Activated CD8-positive, alpha-beta memory T cell treated with anti-CD3 and anti-CD28 coated beads, Interleukin-2, amount 10 ng/mL, durations not matched to agents 7 days and 5 days (primary cell): Measurements from ENCODE around the gene RSRC2. TPM values are rescaled to one million over a fixed set of nuclear protein-coding genes. Genes with fewer than 3 reads are reported as not detected.
A peak's percentile ranks its signal among the peaks of the same experiment; 100 is the strongest.

Source experiments
- ATAC-seq: fragments of 150-1000 bp; cut with Tn5 transposase; one replicate; pipeline ENCODE4 v1.10.0; 2021; ENCODE audit warnings: moderate library complexity
- CTCF ChIA-PET: fragments of 350-600 bp; sonication (Branson Sonifier 250); formaldehyde crosslinking; loops from one replicate; lab custom pipeline; 2021; ENCODE audit warnings: antibody characterized with exemption; lab: Charles Lee
- DNase-seq: peaks from one replicate; pipeline ENCODE4 v3.0.0-alpha.2; 2020
- H3K27ac Mint-ChIP-seq: one replicate; pipeline ENCODE4 v1.8.0; 2021; ENCODE audit warnings: mild to moderate bottlenecking, mixed read lengths
- H3K27me3 Mint-ChIP-seq: one replicate; pipeline ENCODE4 v1.8.0; 2021; ENCODE audit warnings: mixed read lengths
- H3K36me3 Mint-ChIP-seq: one replicate; pipeline ENCODE4 v1.8.0; 2021; ENCODE audit warnings: mild to moderate bottlenecking, mixed read lengths
- H3K4me1 Mint-ChIP-seq: one replicate; pipeline ENCODE4 v1.8.0; 2021; ENCODE audit warnings: mixed read lengths
- H3K4me3 Mint-ChIP-seq: one replicate; pipeline ENCODE4 v1.8.0; 2021; ENCODE audit warnings: mild to moderate bottlenecking, moderate library complexity, mixed read lengths
- H3K9me3 Mint-ChIP-seq: one replicate; pipeline ENCODE4 v1.8.0; 2022; ENCODE audit warnings: low read depth, mixed read lengths
- total RNA-seq, 2 experiments: library from RNA; stranded (reverse); gene quantifications; one replicate each; pipeline ENCODE4 v1.2.3, GENCODE V29; 2021

The RSRC2 gene
- total RNA-seq, 2 experiments from 2014 or later = 102 to 113 TPM

DNA sequence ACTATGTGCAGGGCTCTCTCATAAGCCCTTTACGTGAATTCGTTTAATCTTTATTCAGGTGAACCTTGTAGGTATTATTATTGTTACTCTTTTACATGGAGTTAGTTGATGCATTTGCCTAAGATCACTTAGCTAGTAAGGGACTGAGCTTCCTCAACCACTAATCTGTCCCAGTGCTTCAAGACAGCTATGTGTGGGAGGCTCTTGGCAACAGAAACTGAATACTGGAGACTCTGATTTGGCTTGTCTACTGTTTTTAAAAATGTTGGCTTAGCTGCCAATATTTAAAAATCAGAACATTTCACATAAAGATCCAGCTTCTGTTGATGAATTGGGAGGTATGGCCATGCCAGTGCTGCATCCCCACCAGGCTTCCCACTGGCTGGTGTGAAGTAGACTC lies 7.1 kb upstream of the RSRC2 start:
- Mint-ChIP-seq H3K4me3 (no peak overlapping the region), H3K27ac (no peak overlapping the region), H3K27me3 (no peaks in the 10 kb centered on the region), H3K4me1 (peaks cover 16% of the 10 kb centered on the region), H3K36me3 (peaks cover 40% of the 10 kb centered on the region), H3K9me3 (no peaks in the 10 kb centered on the region)
- ATAC-seq (no peak), DNase-seq (no peak)
- CTCF ChIA-PET = interaction anchor here (0.8 to 1.4 kb wide), 4 partner anchors 9 to 37 kb away, joined by 3 to 4 read pairs (median 3); partner anchors contain the start of gene ZCCHC8

DNA sequence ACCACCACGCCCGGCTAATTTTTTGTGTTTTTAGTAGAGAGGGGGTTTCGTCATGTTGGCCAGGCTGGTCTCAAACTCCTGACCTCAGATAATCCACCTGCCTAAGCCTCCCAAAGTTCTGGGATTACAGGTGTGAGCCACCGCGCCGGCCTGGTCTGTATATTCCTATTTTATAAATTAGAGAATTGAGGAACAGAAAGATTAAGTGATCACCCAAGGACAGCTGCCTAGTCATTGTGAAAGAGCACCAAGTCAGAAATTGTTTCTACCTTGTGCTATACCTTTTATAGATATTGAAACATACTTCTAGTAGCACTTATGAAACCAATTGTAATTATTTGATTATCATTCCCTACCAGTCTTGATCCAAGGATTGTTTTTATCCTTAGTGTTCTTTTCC lies 2.3 kb upstream of the RSRC2 start:
- no peak overlapping the region for H3K27ac Mint-ChIP-seq
- H3K27me3 Mint-ChIP-seq = no peaks in the 10 kb centered on the region
- DNase-seq = no peak
- peaks cover 40% of the 10 kb centered on the region for H3K36me3 Mint-ChIP-seq
- peaks cover 25% of the 10 kb centered on the region for H3K4me1 Mint-ChIP-seq
- CTCF ChIA-PET = interaction anchor here (1.0 to 1.7 kb wide), 2 partner anchors 21 to 130 kb away, joined by 3 read pairs; no protein-coding TSS in a partner anchor
- no peak for ATAC-seq
- no peaks in the 10 kb centered on the region for H3K9me3 Mint-ChIP-seq
- H3K4me3 Mint-ChIP-seq = no peak overlapping the region

DNA sequence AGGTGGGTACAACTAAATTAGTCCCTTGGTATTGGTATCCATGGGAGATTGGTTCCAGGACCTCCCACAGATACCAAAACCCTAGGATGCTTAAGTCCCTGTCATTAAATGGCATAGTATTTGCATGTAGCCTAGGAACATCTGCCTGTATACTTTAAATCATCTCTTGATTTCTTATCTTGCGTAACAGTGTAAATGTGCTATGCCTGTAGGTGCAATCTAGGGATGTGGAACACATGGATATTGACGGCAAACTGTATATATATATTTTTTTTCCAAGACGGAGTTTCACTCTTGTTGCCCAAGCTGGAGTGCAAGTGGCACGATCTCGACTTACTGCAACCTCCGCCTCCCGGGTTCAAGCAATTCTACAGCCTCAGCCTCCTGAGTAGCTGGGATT lies 1.8 kb upstream of the RSRC2 start:
- Mint-ChIP-seq H3K4me3 (no peak overlapping the region), H3K4me1 (peaks cover 29% of the 10 kb centered on the region)

DNA sequence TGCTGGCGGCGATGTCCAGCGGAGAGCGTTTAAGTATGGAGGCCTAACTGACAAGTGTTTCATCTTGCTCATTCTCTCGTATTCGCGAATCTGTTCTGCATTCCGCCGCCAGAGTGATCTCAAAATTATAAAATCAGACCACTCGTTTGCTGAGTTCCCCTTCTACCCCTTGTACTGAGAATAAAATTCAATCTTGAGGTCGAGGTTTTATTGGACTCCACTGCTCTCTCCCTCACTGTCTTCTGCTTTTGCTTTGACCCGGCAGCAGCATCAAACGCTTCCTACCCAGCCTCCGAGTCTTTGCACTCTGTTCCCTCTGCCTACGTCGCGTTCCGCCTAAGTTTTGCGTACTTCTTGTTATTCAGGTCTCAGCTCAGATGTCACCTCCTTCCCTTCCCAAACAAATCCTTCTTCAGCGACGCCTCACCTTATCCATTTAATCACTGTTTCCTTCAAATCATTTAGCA lies 775 bp upstream of the RSRC2 start:
- H3K36me3 Mint-ChIP-seq = peaks cover 47% of the 10 kb centered on the region

More for the DNA sequence above, 1.8 kb upstream of the RSRC2 start:
- H3K27ac Mint-ChIP-seq = no peak overlapping the region
- H3K27me3 Mint-ChIP-seq = no peaks in the 10 kb centered on the region
- CTCF ChIA-PET = interaction anchor here (1.0 to 1.7 kb wide), 2 partner anchors 22 to 129 kb away, joined by 3 read pairs; no protein-coding TSS in a partner anchor
- DNase-seq = no peak
- no peaks in the 10 kb centered on the region for H3K9me3 Mint-ChIP-seq
- no peak for ATAC-seq
- H3K36me3 Mint-ChIP-seq = peaks cover 44% of the 10 kb centered on the region

DNA sequence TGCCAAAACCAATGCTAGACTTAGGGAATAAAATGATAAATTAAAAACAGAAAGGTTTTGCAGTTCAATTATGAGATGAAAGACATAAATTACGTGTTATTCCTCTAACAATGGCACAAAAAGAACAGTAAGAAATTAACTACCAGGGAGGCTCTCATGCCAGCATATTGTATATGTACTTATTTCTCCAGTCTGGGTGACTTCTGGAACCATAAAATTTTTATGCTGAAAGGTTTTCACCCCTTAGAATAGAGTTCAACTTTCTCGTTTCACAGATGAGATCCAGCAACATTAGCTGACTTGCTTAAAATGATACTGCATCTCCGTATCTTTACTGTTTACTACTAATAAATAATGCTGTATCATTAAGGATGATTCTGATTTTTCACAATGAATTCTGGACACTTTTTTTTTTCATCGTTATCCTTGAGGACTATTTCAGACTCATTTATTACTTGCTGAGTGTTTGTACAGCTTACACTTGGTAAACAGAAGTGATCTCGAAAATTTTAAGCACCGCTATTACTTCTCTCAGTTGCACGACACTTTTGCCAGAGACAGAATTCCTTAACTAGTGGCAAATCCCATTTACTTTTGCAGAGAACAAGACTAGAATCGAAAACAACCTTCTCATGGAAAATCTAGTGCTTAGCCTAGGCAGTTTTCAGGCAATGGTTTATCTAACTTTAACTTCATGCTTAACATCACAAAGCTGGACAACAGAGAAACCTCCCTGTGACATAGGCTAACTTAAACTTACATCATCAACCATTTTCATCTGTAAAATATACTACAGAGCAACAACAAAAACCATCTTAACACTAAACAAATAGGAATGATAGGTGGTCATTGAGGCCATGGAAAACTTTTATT lies 2.7 kb downstream of the RSRC2 start:
- Mint-ChIP-seq H3K4me1 (peaks cover 49% of the 10 kb centered on the region), H3K4me3 (no peak overlapping the region), H3K36me3 (peaks cover 61% of the 10 kb centered on the region), H3K27ac (no peak overlapping the region), H3K9me3 (no peaks in the 10 kb centered on the region), H3K27me3 (no peaks in the 10 kb centered on the region)
- ATAC-seq (no peak), DNase-seq (no peak)
- CTCF ChIA-PET = interaction anchor here (0.6 to 1.8 kb wide), 3 partner anchors 10 to 65 kb away, joined by 3 to 8 read pairs (median 4); partner anchors contain the start of gene ZCCHC8

More for the DNA sequence above, 775 bp upstream of the RSRC2 start:
- peak; percentile 63 for DNase-seq
- CTCF ChIA-PET = interaction anchor here (0.7 to 1.9 kb wide), 5 partner anchors 14 to 28 kb away, joined by 3 to 11 read pairs (median 3); partner anchors contain the start of gene ZCCHC8
- Mint-ChIP-seq H3K4me3 (no peak overlapping the region), H3K27ac (no peak overlapping the region), H3K9me3 (no peaks in the 10 kb centered on the region), H3K27me3 (no peaks in the 10 kb centered on the region), H3K4me1 (peaks cover 37% of the 10 kb centered on the region)
- no peak for ATAC-seq

DNA sequence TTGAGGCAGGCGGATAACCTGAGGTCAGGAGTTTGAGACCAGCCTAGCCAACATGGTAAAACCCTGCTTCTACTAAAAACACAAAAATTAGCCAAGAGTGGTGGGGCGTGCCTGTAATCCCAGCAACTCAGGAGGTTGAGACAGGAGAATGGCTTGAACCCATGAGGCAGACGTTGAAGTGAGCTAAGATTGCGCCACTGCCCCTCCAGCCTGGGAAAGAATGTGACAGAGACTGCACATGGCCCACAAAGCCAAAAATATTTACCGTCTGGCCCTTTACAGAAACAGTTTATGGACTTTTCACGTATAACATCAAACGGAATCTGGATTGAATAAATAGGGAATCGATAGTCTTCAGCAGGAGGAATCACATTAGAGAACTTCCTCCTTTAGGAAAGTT lies 3.5 kb downstream of the RSRC2 start:
- Mint-ChIP-seq H3K4me3 (no peak overlapping the region), H3K4me1 (peaks cover 54% of the 10 kb centered on the region), H3K27me3 (no peaks in the 10 kb centered on the region), H3K27ac (no peak overlapping the region), H3K9me3 (no peaks in the 10 kb centered on the region), H3K36me3 (peaks cover 67% of the 10 kb centered on the region)
- ATAC-seq (no peak), DNase-seq (no peak)
- CTCF ChIA-PET = interaction anchor here (1.1 to 1.9 kb wide), 3 partner anchors 12 to 25 kb away, joined by 4 to 8 read pairs (median 5); partner anchors contain the start of gene ZCCHC8

DNA sequence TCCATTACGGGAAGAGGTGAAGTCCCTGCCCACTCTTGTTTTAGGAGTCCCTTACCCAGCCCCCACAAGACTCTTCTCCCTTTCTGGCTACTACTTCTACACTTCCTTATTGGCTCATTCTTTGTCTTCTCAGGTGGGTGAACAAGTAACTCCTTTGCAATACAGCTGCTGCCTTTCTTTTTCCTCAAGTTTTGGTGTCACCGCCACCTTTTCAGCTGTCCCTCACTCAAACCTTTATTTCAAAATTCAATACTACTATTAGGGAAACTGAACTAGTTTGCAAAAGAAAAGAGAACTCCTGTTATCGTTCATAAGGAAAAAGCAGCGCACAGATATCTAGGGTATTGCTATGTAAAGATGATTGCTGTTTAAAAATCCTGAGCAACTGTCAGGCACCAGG lies 6.1 kb downstream of the RSRC2 start:
- CTCF ChIA-PET = interaction anchor here (0.6 to 1.5 kb wide), 3 partner anchors 10 to 22 kb away, joined by 4 to 5 read pairs (median 5); partner anchors contain the start of gene ZCCHC8
- DNase-seq (no peak), ATAC-seq (no peak)
- H3K27ac Mint-ChIP-seq = peak overlapping the region; percentile 52
- H3K27me3 Mint-ChIP-seq = no peaks in the 10 kb centered on the region
- H3K9me3 Mint-ChIP-seq = no peaks in the 10 kb centered on the region
- peaks cover 88% of the 10 kb centered on the region for H3K36me3 Mint-ChIP-seq
- peaks cover 68% of the 10 kb centered on the region for H3K4me1 Mint-ChIP-seq
- no peak overlapping the region for H3K4me3 Mint-ChIP-seq

DNA sequence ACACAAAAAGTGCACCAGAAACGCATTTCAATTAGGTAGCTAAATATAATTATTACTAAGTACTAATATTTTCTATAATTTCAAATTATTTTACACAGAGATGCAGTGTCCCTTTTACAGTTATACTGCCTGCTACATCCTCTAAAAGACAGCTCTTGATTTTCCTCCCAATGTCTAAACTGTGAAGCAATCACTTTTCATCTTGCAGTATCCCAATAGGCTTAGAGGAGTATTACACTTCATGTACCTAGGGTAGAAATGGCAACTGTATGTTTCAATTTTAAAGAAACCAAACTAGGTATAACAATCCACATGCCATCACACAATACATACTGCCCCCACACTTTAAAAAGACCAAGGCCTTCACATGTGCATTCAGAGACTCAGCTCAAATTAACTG lies 7.3 kb downstream of the RSRC2 start:
- ATAC-seq (no peak), DNase-seq (no peak)
- peak overlapping the region; percentile 70 for H3K27ac Mint-ChIP-seq
- peaks cover 71% of the 10 kb centered on the region for H3K4me1 Mint-ChIP-seq
- no peaks in the 10 kb centered on the region for H3K27me3 Mint-ChIP-seq
- no peak overlapping the region for H3K4me3 Mint-ChIP-seq
- H3K9me3 Mint-ChIP-seq = no peaks in the 10 kb centered on the region
- CTCF ChIA-PET = interaction anchor here (0.5 to 1.5 kb wide), 7 partner anchors 9 to 135 kb away, joined by 3 to 5 read pairs (median 3); partner anchors contain the start of gene ZCCHC8
- H3K36me3 Mint-ChIP-seq = peaks cover 89% of the 10 kb centered on the region

DNA sequence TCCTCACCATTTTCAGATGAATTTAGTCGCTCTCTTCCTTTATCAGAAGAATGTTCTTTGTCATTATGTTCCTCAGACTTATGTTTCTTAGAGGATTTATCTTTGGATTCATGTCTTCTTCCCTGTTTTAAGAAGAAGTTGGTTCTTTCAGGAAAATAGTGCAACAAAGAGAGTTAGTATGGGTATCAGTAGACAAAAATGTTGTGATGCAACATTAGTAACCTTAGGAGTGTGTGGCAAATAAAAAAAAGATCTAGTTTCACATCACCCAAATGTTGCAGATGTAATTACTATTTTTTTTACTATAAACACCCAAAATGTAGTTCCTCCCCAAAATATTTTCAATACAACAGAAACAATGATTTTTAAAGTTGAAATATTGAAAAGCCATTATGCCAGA lies 7.8 kb downstream of the RSRC2 start:
- DNase-seq = no peak
- Mint-ChIP-seq H3K9me3 (no peaks in the 10 kb centered on the region), H3K4me1 (peaks cover 66% of the 10 kb centered on the region), H3K36me3 (peaks cover 86% of the 10 kb centered on the region), H3K4me3 (no peak overlapping the region), H3K27ac (peak overlapping the region; percentile 39), H3K27me3 (no peaks in the 10 kb centered on the region)
- CTCF ChIA-PET = interaction anchor here (0.5 to 1.2 kb wide), 5 partner anchors 12 to 136 kb away, joined by 3 to 4 read pairs (median 3); no protein-coding TSS in a partner anchor
- no peak for ATAC-seq

DNA sequence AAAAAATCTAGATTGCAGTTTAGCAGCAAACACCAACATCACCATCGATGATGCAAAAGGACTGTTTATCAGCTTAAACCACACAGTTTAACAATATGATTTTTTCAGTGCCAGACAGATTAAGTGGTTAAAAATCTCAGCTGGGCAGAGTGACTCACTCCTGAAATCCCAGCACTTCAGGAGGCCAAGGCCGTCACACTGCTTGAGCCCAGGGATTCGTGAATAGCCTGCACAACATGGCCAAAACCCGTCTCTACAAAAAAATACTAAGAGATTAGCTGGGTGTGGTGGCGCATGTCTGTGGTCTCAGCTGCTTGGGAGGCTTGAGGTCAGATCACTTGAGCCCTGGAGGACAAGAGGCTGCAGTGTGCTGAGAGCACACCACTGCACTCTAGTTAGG lies 8.9 kb downstream of the RSRC2 start:
- Mint-ChIP-seq H3K4me3 (no peak overlapping the region), H3K9me3 (no peaks in the 10 kb centered on the region), H3K4me1 (peaks cover 60% of the 10 kb centered on the region), H3K27ac (peak overlapping the region; percentile 36), H3K27me3 (no peaks in the 10 kb centered on the region), H3K36me3 (peaks cover 83% of the 10 kb centered on the region)
- ATAC-seq (peak; percentile 39), DNase-seq (no peak)
- CTCF ChIA-PET = no interaction called here

DNA sequence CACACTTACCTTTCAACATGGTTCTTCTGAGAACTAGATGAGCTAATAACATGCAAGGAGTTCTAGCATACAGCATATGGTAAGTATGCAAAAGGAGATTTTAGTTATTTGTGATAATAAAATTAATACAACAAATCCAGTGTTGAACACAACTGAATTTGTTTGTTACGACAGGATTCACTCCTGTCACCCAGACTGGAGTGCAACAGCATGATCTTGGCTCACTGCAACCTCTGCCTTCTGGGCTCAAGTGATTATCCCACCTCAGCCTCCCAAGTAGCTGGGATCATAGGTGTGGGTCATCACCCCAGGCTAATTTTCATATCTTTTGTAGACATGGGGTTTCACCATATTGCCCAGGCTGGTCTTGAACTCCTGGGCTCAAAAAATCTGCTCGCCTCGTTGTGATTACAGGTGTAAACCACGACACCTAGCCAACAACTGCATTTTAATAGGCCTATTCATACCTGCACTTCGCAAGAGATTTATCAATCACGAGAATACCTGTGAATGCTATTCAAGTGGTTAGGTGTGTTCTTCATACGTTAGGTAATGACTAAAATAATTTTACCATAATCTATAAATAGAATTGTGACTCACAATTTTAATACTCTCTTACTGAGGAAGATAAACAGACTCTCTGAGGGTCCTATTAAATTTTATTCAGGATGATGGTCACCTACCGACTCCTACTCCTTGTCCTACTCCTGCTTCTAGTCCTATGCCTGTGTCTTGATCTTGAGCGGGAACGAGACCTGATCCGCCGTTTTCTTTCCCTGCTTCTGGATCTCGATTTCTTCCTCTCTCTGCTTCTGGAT lies 10.0 kb downstream of the RSRC2 start:
- Mint-ChIP-seq H3K9me3 (no peaks in the 10 kb centered on the region), H3K36me3 (peaks cover 83% of the 10 kb centered on the region), H3K4me3 (no peak overlapping the region), H3K27me3 (no peaks in the 10 kb centered on the region), H3K4me1 (peaks cover 55% of the 10 kb centered on the region), H3K27ac (no peak overlapping the region)
- no peak for DNase-seq
- CTCF ChIA-PET = interaction anchor here (0.6 kb wide), 1 partner anchor 591 kb away, joined by 4 read pairs; no protein-coding TSS in a partner anchor
- no peak for ATAC-seq

DNA sequence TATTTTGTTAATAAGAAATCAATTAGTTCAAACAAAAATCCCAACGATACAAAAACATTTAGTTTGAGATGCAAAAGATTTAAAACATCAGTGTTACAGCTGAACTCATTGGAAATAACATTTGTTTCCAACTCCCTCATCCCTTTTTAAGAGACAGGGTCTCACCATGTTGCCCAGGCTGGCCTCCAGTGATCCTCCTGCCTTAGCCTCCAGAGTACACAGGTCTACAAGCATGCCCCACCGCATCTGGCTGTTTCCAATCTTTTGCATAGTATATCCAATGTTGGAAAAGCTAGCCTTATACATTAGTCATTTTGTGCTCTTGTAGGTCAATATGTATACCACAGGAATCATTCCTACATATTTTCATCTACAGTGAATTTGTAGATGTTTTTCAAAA lies 11.5 kb downstream of the RSRC2 start:
- CTCF ChIA-PET = no interaction called here
- Mint-ChIP-seq H3K4me1 (peaks cover 46% of the 10 kb centered on the region), H3K4me3 (no peak overlapping the region), H3K27ac (no peak overlapping the region), H3K9me3 (no peaks in the 10 kb centered on the region), H3K27me3 (no peaks in the 10 kb centered on the region), H3K36me3 (peaks cover 81% of the 10 kb centered on the region)
- no peak for ATAC-seq
- no peak for DNase-seq

DNA sequence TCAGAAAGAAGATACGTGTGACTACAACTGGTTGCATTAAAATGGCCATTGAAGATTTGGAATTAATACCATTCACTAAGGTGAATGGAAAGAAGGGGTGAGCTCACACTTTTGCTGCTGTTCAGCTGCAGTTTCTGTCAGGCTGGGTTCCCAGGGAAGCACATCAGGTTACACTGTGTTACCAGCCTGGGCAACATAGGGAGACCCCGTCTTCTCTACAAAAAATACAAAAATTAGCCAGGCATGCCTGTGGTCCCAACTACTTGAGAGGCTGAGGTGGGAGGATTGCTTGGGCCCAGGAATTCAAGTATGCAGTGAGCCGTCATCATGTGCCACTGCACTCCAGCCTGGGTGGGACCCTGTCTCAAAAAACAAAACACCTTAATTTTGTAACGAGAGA lies 13.1 kb downstream of the RSRC2 start:
- CTCF ChIA-PET = interaction anchor here (0.9 kb wide), 1 partner anchor 117 kb away, joined by 4 read pairs; no protein-coding TSS in a partner anchor
- H3K4me3 Mint-ChIP-seq = no peak overlapping the region
- H3K4me1 Mint-ChIP-seq = peaks cover 33% of the 10 kb centered on the region
- peaks cover 81% of the 10 kb centered on the region for H3K36me3 Mint-ChIP-seq
- no peaks in the 10 kb centered on the region for H3K27me3 Mint-ChIP-seq
- no peaks in the 10 kb centered on the region for H3K9me3 Mint-ChIP-seq
- ATAC-seq (no peak), DNase-seq (no peak)
- no peak overlapping the region for H3K27ac Mint-ChIP-seq
